Stimulated activated naive CD4-positive, alpha-beta T cell (primary cell): ENCODE measurements around the gene GOLGA2.
"Not testable (repeated sequence)": the region's sequence is repeated elsewhere in the genome, so short reads cannot be mapped to it uniquely, and the experiment has no call there.

Experiments
- DNase-seq, 6 experiments: peaks; one replicate each; lab custom pipeline; 2025; lab: John Stamatoyannopoulos, UW

The GOLGA2 gene

DNA sequence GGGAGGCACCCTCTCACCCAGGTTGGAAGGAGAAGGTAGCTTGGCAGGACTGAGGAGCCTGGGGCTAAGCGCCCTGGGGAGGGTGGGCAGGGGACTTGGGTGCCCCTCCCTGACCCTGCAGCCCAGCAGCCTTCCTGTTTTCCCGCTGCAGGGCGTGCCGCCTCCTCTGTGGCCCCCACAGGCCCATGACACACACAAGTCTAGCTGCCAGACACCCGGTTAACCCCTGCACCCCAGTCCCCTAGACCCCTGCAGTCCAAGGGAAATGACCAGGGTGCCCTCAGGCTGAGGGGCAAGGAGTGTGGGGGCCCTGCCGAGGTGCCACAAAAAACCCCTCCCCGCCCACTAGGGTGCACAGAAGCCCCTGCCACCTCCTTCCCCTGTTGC, 33.0 kb downstream of the GOLGA2 start:
- DNase-seq, result no peak

- DNase-seq, result no peak
Measured at GRCh38 chr9:128242124-128242523, 33.7 kb downstream of the GOLGA2 start.

- DNase-seq, result no peak
Measured at GRCh38 chr9:128233817-128234406, 41.9 kb downstream of the GOLGA2 start.

- DNase-seq, result no peak
Measured at GRCh38 chr9:128232528-128233428, 43.0 kb downstream of the GOLGA2 start.

- no peak for DNase-seq
Measured at GRCh38 chr9:128231638-128232527, 43.9 kb downstream of the GOLGA2 start.

DNA sequence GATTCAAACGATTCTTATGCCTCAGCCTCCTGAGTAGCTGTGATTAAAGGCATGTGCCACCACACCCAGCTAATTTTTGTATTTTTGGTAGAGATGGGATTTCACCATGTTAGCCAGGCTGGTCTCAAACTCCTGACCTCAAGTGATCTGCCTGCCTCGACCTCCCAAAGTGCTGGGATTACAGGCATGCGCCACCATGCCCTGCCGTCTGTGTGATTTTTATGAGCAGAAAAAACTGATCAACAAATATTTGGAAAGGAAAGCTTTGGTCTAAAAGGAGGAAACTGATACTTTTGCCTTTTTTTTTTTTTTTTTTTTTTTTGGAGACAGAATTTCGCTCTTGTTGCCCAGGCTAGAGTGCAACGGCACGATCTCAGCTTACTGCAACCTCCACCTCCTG, 44.9 kb downstream of the GOLGA2 start:
- DNase-seq, result not testable (repeated sequence)

DNA sequence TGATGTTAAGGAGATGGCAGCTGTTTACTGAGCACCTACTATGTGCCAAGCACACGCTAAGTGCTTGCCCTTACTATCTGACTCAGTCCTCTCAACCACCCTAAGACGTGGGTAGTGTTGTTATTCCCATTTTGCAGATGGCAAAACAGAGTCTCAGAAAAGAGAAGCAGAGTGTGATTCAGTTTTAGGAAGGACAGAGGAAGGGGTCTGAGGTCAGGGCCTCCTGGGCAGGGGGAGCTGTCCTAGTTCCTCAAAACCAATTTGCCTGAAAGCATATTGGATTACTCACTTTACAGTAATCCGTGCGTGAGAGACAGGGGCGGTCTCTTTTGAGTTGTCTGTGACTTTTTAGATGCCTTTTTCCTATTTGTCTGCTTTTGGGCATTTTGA, 49.4 kb downstream of the GOLGA2 start:
- DNase-seq, result no peak

GRCh38 chr9:128225770-128226411, 49.9 kb downstream of the GOLGA2 start:
- DNase-seq, result no peak

DNA sequence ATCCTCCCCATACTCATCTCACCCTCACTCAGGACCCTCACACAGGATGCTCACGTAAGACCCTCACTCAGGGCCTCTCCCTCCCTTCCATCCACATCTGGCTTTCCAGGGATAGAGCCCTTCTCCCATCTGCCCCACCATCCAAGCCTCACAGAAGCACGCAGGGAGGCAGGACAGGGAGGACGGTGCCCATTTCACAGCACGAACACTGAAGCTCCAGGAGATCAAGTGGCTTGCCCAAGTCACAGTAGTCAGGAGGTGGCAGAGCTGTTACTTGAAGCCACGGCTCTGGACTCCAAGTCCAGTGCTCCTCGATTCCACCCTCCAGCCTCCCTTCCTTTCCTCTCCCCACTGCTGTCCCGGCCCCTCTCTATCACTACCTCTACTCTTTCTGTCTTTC, 50.9 kb downstream of the GOLGA2 start:
- DNase-seq, result no peak

DNA sequence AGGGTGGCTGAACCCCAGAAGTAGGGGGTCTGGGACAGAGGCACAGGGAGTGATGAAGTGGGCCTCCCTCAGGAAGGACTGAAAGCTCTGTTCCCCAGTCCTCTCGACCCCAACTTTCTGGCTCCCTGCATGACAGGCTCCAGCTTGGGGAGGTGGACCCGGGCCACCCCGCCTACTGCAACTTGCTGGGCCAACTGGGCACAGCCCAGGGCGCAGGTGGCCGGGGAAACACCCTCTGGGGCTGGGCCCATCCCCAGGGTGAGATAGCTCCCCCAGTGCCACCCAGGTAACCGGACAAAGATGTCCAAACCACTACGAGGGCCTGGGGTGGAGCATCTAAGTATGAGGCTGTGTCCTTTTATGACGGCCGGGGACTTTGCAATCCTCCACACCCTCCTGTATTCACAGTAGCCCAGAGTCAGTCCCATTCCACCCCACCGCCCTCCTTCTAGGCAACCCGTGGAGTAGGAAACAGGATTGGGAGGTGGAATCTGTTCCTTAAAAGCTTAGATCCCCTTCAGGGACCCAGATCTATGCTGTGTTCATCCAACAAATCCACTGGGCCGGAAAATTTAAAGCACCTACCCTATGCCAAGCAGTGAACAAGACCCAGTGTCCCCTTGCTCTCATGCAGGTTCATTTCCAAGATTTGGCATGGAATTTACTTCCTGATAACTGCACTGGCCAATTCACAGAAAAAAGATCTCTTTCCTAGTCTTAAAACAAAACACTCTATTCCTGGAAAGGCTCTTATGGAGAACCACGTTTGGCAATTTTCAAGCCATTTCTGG, 52.7 kb downstream of the GOLGA2 start:
- DNase-seq, result no peak

- no peak for DNase-seq
Measured at GRCh38 chr9:128222026-128222425, 53.8 kb downstream of the GOLGA2 start.

GRCh38 chr9:128219831-128220230, 56.0 kb downstream of the GOLGA2 start:
- DNase-seq, result no peak

DNA sequence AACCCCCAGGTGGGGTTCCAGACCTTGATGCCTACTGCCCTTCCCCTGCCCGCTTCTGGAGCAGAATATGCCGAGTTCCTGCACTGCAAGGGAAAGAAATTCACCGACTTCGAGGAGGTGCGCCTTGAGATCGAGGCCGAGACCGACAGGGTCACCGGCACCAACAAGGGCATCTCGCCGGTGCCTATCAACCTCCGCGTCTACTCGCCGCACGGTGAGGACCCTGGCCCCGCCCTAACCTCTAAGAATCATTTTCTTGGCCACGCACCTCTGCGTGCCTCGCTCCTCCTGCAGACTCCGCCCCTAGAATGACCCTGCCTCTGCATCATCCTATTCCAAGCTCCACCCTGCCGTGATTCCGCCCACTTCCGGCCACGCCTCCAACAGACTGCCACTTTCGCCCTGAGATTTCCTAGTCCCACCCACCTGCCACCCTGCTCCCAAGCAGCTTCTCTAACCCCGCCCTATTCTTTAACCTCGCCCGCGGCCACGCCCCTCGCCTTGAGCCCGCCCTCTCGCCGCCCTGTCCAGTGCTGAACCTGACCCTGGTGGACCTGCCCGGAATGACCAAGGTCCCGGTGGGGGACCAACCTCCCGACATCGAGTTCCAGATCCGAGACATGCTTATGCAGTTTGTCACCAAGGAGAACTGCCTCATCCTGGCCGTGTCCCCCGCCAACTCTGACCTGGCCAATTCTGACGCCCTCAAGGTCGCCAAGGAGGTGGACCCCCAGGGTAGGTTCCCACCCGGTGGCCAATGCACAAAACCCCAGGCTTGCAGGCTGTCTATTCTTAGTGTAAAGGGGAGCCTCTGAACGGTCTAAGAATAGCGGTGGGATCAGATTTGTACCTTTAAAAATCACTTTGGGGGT, 57.1 kb downstream of the GOLGA2 start:
- peak; percentile 83 to 94 (median 88) for DNase-seq

- no peak for DNase-seq
Measured at GRCh38 chr9:128218172-128218517, 57.7 kb downstream of the GOLGA2 start.

- no peak for DNase-seq
Measured at GRCh38 chr9:128216781-128217553, 58.8 kb downstream of the GOLGA2 start.

GRCh38 chr9:128215491-128216409, 60.1 kb downstream of the GOLGA2 start:
- no peak for DNase-seq

GRCh38 chr9:128214571-128215490, 61.0 kb downstream of the GOLGA2 start:
- no peak for DNase-seq
